Stimulated activated naive B cell treated with anti-CD40 and anti-IgM and Interleukin-4, amounts not matched to agents 10 μg/mL and 1 μg/mL and 100 μg/mL, for 72 hours (primary cell): ENCODE data around the gene SLC25A29.
"Not testable (repeated sequence)": the region's sequence is repeated elsewhere in the genome, so short reads cannot be mapped to it uniquely, and the experiment has no call there.

Experiments used
- ATAC-seq, 2 donors: fragments of 150-1000 bp; cut with Tn5 transposase; replicated peaks; 2 replicates each; pipeline ENCODE4 v1.10.0; 2021; ENCODE audit warnings: moderate library complexity in 1 of 2
- DNase-seq: peaks from one replicate; pipeline ENCODE4 v3.0.0; 2021
- H3K27ac Mint-ChIP-seq: one replicate; pipeline ENCODE4 v1.8.0; 2022; ENCODE audit warnings: mild to moderate bottlenecking, mixed read lengths
- H3K27me3 Mint-ChIP-seq, 2 donors: one replicate each; pipeline ENCODE4 v1.8.0; 2022; ENCODE audit warnings: mixed read lengths in 2 of 2
- H3K36me3 Mint-ChIP-seq, 2 donors: one replicate each; pipeline ENCODE4 v1.8.0; 2022; ENCODE audit warnings: mixed read lengths in 2 of 2, mild to moderate bottlenecking in 1 of 2
- H3K4me1 Mint-ChIP-seq, 2 donors: one replicate each; pipeline ENCODE4 v1.8.0; 2022; ENCODE audit warnings: mixed read lengths in 2 of 2, mild to moderate bottlenecking in 1 of 2
- H3K4me3 Mint-ChIP-seq, 2 donors: one replicate each; pipeline ENCODE4 v1.8.0; 2022; ENCODE audit warnings: mild to moderate bottlenecking in 2 of 2, mixed read lengths in 2 of 2, moderate library complexity in 1 of 2
- H3K9me3 Mint-ChIP-seq, 2 donors: one replicate each; pipeline ENCODE4 v1.8.0; 2022; ENCODE audit warnings: mixed read lengths in 2 of 2, mild to moderate bottlenecking in 1 of 2

SLC25A29 gene

DNA sequence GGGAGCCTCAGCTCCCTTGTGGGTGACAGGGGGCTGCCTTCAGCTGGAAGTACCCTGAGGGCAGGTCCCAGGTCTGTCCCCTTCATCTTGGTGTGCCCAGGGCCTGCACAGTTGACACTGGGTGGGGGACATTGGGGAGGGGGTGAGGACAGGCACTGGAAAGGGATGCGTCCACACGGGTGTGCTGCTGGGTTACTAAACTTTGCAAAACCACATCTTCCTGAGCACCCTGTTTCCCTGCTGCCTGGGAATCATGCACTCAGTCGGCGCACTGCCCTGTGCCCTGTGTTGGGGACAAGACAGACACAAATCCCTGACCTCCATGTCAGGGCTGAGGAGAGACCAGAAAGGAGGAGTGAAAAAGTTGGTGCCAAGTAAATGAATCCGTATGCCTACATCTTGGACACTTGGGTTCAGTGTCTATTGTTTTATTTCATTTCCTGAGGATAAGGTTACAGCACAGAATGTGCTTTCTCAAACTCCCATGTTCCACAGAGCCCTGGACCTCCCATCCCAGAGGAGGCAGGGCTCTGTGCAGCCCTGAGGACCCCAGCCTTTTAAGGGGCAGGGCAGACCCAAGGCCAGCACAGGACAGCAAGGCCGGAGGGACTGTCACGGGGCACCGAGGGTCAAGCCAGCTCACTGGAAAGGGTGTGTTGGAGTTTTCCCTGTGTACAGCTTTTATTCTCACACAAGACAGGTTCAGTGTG lies 2.9 kb upstream of the SLC25A29 start:
- Mint-ChIP-seq H3K27ac (no peak overlapping the region), H3K9me3 (no peaks in the 10 kb centered on the region), H3K4me3 (no peak overlapping the region), H3K27me3 (no peaks in the 10 kb centered on the region), H3K4me1 (peaks cover 38 to 56% of the 10 kb centered on the region in 2 donors), H3K36me3 (no peaks in the 10 kb centered on the region)
- ATAC-seq (no peak), DNase-seq (no peak)

DNA sequence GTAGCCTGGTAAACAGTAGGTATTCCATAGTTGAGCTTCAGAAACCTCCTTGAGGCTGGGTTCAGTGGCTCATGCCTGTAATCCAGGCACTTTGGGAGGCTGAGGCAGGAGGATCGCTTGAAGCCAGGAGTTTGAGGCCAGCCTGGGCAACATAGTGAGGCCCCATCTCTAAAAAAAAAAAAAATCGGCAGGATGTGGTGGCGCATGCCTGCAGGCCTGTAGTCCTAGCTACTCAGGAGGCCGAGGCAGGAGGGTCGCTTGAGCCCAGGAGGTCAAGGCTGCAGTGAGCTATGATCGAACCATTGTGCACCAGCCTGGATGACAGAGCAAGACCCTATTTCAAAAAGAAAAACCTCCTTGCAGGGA lies 2.2 kb upstream of the SLC25A29 start:
- not testable (repeated sequence) for DNase-seq, H3K36me3 Mint-ChIP-seq, H3K27me3 Mint-ChIP-seq, H3K27ac Mint-ChIP-seq, H3K4me3 Mint-ChIP-seq, ATAC-seq, H3K9me3 Mint-ChIP-seq
- H3K4me1 Mint-ChIP-seq, result peaks cover 41 to 62% of the 10 kb centered on the region in 2 donors

DNA sequence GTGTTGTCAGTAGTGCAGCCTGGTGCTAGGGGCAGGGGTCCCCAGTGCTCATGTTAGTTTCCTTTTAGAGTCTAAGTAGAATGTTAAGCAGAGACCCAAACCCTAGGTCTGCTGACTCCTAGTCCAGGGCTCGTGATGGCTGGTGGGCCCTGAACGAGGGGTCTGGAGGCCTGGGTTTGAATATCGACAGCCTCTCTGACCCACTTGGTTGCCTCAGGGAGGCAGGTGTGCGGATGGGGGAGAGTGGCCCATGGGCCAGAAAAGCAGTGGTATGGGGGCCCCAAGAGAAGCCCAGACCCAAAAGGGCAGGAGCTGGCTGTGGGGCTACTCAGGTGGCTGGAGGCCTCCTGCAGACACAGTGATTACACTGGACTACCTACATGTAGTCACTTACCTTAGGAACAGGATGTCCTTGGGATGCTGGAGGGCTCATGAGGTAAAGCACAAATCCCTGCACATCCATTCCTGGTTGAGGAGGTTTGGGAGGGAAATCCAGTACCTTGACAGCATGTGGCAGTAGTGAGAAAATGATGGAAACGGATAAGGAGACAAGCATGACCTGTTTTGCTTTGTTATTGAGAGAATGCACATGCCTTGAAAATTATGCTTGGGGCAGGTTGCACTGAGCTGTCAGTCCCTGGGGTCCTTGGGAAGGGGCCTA lies 1.7 kb upstream of the SLC25A29 start:
- DNase-seq (no peak), ATAC-seq (no peak)
- Mint-ChIP-seq H3K36me3 (no peaks in the 10 kb centered on the region), H3K4me1 (peaks cover 45 to 66% of the 10 kb centered on the region in 2 donors), H3K27ac (no peak overlapping the region), H3K27me3 (no peaks in the 10 kb centered on the region), H3K4me3 (peak overlapping the region; percentile 81 to 92), H3K9me3 (no peaks in the 10 kb centered on the region)

DNA sequence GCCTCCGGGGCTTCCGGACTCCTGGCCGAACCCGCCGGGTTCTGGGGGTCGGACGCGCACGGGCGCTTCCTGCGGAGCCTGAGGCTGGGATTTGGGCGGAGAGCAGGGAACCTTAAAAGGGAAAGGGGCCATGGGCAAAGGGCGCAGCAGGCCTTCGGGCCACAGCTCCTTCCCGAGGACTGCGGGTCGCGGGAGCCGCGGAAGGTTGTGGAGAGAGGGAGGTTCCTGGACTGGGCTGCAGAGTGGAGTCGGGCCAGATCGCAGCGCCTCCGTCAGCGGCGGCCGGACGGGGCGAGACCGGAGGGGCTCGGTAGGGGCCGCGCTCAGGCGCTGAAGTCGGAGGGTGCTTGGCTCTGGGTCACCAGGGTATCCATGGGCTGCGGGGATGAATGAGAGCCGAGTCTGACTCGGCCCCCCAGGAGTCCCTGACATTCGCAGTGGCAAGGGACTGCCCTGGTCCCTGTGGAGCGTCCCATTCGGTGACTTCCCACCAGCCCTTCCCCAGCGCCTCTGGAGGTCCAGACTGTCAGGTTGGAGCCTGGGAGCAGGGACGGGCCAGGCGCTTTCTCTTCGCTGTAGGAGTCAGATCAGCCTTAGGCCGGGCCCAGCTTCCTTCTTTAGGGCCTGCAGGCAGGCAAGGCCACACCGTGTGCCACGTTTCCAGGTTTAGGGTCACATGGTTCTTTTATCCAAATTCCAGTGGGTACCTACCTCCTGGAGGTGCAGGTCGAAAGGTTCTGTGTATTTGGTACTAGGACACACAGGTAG lies 938 bp upstream of the SLC25A29 start:
- no peaks in the 10 kb centered on the region for H3K36me3 Mint-ChIP-seq
- no peaks in the 10 kb centered on the region for H3K9me3 Mint-ChIP-seq
- ATAC-seq (peak; percentile 12 to 30), DNase-seq (no peak)
- peak overlapping the region; percentile 65 for H3K27ac Mint-ChIP-seq
- H3K4me1 Mint-ChIP-seq, result peaks cover 38 to 63% of the 10 kb centered on the region in 2 donors
- no peaks in the 10 kb centered on the region for H3K27me3 Mint-ChIP-seq
- peak overlapping the region; percentile 81 to 92 for H3K4me3 Mint-ChIP-seq

DNA sequence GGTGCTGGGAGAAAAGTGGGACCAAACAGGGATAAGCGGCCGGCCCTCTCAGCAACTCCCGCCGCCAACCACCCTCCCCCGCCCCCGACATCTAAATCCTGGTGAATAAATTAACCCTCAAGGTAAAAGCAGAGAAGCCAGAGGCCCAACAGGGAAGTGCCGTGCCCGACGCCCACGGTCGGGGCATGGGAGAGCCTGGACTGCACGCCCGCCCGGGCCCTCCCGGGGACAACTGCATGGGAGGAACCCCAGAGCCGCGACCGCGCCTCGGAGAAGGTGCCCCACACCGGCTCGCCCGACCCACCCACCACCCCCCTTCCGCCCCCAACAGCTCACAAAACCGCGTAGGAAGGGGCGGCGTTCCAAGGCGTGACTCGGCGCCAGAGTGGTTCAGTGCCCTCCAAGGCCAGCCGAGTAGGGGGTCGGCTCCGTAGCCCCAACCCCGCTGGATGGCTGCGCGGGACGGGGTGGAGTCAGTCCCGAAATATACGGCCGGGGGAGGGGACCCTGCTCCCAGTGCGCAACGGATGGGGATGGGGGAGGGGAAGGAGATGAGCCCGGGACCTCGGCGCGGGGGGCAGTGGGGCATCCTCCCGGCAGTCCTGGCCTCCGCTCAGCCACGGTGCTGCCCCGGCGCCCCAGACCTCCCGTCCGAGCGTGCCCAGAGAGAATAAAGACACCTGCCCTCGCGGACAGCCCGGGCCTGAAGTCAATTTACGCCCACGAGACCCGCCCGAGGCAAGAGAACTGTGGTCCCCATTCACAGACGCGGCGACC lies 732 bp downstream of the SLC25A29 start:
- Mint-ChIP-seq H3K27me3 (no peaks in the 10 kb centered on the region), H3K4me1 (peaks cover 26 to 48% of the 10 kb centered on the region in 2 donors), H3K36me3 (no peaks in the 10 kb centered on the region), H3K27ac (peak overlapping the region; percentile 31), H3K4me3 (peak overlapping the region; percentile 89 to 92), H3K9me3 (no peaks in the 10 kb centered on the region)
- DNase-seq, result no peak
- ATAC-seq, result peak; percentile 8 to 11

DNA sequence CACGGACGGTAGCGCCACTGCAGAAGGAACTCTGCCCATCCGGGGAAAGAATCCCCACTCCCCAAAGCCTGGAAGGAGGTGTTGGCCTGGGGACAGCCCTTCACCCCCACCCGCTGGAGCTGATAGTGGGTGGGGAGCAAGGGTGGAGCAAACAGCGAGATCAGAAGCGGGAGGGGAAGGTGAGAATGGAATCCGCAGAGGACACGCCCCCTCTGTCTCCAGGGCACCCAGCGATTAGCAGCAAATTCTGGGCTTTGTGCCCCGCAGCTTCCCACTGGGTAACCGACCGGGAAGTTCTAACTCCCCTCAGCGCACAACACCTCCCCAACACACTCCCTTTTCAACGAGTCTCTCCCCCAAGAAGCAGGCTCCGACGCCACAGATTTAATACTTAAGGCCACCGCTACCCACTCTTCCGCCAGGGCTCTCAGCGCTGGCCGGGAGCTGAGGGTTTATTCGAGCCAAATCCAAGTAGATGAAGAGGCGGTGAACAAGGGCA lies 1.4 kb downstream of the SLC25A29 start:
- no peaks in the 10 kb centered on the region for H3K9me3 Mint-ChIP-seq
- H3K36me3 Mint-ChIP-seq, result no peaks in the 10 kb centered on the region
- H3K4me3 Mint-ChIP-seq, result peak overlapping the region; percentile 89 to 92
- peaks cover 26 to 48% of the 10 kb centered on the region in 2 donors for H3K4me1 Mint-ChIP-seq
- H3K27me3 Mint-ChIP-seq, result no peaks in the 10 kb centered on the region
- ATAC-seq (no peak), DNase-seq (no peak)
- H3K27ac Mint-ChIP-seq, result peak overlapping the region; percentile 31

DNA sequence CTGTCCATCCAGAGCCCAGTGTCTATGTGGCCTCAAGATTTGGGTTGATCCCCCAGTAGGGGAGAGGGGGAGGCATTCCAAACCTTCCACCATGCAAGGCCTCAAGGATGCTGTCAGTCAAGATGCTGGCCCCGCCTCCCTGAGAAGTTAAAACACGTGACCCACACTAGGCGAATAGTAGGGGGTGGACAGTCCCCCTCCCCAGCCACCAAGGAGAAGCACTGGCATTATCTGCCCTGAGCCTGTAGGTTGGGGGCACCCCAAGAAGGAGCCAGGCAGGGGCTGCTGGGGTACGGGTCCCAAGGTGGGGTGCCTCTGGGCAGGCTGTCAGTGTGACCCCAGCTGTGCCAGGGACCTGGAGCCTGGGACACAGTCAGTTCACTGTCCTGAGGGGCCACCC lies 2.3 kb downstream of the SLC25A29 start:
- H3K27me3 Mint-ChIP-seq, result no peaks in the 10 kb centered on the region
- ATAC-seq (no peak), DNase-seq (no peak)
- peaks cover 0 to 6% of the 10 kb centered on the region in 2 donors for H3K36me3 Mint-ChIP-seq
- no peaks in the 10 kb centered on the region for H3K9me3 Mint-ChIP-seq
- no peak overlapping the region for H3K27ac Mint-ChIP-seq
- H3K4me3 Mint-ChIP-seq, result no peak overlapping the region
- peaks cover 33 to 56% of the 10 kb centered on the region in 2 donors for H3K4me1 Mint-ChIP-seq

DNA sequence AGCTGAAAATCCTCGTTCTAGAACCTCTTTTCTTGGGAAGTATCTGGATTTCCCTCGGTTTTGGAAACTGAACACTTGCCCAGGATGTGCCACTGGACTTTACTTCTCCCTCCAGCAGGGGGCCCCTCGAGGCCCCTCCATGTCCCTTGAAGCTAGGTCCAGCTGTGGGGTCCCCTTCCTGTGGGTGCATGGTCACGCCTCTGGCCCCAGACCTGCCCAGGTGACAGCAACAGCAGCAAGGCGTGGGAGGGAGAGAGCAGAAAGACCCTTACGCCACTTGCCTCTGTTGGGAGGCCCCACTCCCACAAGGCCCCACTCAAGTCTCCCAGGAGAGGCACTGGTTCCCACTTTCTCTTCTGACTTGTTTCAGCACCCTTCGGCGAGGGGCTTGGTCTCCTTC lies 3.1 kb downstream of the SLC25A29 start:
- Mint-ChIP-seq H3K4me1 (peaks cover 36 to 57% of the 10 kb centered on the region in 2 donors), H3K27me3 (no peaks in the 10 kb centered on the region), H3K36me3 (peaks cover 0 to 6% of the 10 kb centered on the region in 2 donors), H3K27ac (peak overlapping the region; percentile 63), H3K9me3 (no peaks in the 10 kb centered on the region), H3K4me3 (no peak overlapping the region)
- DNase-seq (no peak), ATAC-seq (no peak)

DNA sequence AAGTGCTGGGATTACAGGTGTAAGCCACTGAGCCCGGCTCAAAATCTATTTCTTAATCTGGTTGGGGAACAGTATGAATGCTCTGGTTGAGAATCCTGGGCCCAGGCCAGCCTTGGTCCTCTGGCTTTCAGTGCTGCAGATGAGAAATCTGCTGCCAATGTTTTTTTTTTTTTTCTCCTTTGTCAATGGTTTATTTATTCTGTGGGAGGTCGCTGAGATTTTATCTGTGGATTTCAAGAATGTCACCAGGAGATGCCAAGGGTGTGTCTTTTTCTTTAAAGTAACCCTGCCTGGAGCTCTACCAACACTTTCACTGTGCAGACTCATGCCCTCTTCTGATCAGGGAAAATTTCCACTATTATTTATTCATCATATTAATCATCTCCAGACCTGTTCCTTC lies 3.6 kb downstream of the SLC25A29 start:
- Mint-ChIP-seq H3K27ac (peak overlapping the region; percentile 37), H3K9me3 (no peaks in the 10 kb centered on the region), H3K4me1 (peaks cover 40 to 57% of the 10 kb centered on the region in 2 donors), H3K36me3 (peaks cover 0 to 9% of the 10 kb centered on the region in 2 donors), H3K27me3 (no peaks in the 10 kb centered on the region), H3K4me3 (no peak overlapping the region)
- no peak for ATAC-seq
- no peak for DNase-seq

DNA sequence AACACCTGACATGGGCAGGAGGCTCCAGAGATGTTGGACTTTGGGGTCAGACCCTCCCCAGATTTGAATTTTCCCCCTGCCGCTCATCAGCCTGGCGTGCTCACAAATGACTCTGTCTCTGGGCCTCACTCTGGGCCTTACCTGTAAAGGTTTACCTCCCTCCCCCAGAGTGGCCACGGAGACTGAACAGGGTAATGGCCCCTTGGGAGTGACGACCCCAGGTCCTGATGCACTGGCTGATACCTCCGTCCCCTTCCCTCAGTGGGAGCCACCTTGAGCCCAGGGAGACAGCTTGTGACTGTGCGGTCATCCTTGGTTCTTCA lies 7.0 kb downstream of the SLC25A29 start:
- peaks cover 48 to 66% of the 10 kb centered on the region in 2 donors for H3K4me1 Mint-ChIP-seq
- peak overlapping the region; percentile 65 for H3K27ac Mint-ChIP-seq
- DNase-seq, result no peak
- H3K36me3 Mint-ChIP-seq, result peaks cover 0 to 9% of the 10 kb centered on the region in 2 donors
- H3K9me3 Mint-ChIP-seq, result no peaks in the 10 kb centered on the region
- H3K27me3 Mint-ChIP-seq, result no peaks in the 10 kb centered on the region
- no peak overlapping the region for H3K4me3 Mint-ChIP-seq
- no peak for ATAC-seq

DNA sequence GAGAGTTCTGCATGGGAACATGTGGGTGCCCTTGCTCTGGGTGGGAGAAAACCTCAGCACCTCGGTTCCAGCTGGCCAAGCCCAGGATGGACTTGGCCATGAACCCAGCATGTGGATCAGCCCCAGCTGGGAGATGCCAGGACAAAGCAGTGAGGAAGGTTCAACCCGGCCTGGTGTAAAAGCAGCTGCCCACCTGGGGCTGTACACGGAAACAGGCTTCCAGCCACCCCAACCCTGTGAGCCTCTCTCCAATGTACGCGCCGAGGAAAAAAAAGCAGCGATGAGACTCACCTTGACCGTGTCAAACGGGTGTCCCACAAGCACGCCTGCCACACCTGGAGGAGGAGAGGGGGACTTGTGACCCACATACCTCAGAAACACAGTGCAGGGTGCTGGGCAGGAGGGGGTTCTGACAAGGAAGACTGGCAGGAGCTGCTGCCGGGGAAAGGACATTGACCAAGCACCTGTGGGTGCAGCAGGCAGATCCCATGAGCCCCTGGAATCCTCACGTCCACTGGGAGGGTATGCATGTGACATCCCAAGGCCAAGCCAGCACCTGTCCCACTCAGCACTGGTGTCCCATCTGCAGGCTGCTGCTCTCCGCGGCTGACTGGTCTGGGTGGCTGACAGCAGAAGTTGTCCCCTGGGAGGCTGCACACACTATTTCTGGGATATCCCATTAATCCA lies 7.5 kb downstream of the SLC25A29 start:
- H3K4me1 Mint-ChIP-seq, result peaks cover 49 to 68% of the 10 kb centered on the region in 2 donors
- H3K36me3 Mint-ChIP-seq, result peaks cover 0 to 9% of the 10 kb centered on the region in 2 donors
- no peaks in the 10 kb centered on the region for H3K27me3 Mint-ChIP-seq
- H3K9me3 Mint-ChIP-seq, result no peaks in the 10 kb centered on the region
- peak overlapping the region; percentile 65 for H3K27ac Mint-ChIP-seq
- DNase-seq (no peak), ATAC-seq (no peak)
- H3K4me3 Mint-ChIP-seq, result no peak overlapping the region

DNA sequence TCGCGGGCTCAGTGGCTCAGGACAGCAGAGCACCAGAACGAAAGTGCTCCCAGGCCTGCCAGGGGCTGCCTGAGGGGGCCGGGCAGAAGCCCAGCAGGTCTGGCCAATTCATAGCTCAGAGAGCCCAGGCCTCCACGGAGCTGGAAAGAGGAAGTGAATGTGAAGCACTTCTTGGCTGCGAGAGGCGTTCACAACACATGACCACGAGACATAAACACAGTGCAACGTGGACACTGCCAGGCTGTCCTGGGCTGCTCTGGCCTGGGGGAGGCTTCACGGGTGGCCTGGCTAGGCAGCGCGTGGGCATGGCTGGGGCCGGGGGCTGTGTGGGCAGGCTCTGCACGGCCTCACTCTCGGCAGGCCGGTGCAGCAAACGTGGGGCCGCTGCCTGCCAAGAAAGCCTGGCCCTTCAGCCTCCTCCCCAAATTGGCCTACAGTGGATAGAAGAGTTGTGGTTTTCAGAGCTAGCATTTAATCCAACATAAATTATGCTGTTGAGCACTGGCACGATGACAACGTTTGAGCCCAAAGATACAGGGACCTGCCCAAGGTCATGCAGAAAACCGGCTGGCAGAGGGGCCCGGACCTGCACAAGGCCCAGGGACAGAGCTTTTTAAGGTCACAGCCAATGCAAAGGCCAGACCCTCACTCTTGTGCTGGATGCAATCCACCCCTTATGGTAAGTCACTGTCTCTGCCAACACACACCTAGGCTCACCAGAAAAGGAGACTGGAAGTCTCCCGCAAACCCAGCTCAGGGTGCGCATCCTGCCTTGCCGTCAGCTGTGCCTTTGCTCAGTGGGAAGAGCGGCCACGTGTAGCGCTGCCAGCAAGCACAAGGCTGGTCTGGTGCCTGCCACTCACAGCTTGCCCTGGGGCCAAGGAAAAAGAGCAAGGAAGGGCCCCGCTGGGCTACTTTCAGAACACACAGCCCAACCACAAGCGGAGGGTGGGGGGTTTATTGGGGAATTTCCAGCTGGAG lies 8.6 kb downstream of the SLC25A29 start:
- ATAC-seq, result peak; percentile 88 to 92
- H3K4me3 Mint-ChIP-seq, result peak overlapping the region; percentile 46 to 61
- peak; percentile 60 for DNase-seq
- H3K36me3 Mint-ChIP-seq, result peaks cover 2 to 13% of the 10 kb centered on the region in 2 donors
- peak overlapping the region; percentile 91 for H3K27ac Mint-ChIP-seq
- H3K27me3 Mint-ChIP-seq, result no peaks in the 10 kb centered on the region
- H3K9me3 Mint-ChIP-seq, result no peaks in the 10 kb centered on the region
- peaks cover 49 to 65% of the 10 kb centered on the region in 2 donors for H3K4me1 Mint-ChIP-seq
